HuH-7 (cell line): ENCODE results near the gene WSB2.

Experiments used
- DNase-seq: peaks from one replicate; pipeline ENCODE4 v3.0.0; 2011; ENCODE audit warnings: low spot score

WSB2 gene

GRCh38 chr12:117994551-117995438 is 66.2 kb downstream of the WSB2 start:
- DNase-seq, result no peak

GRCh38 chr12:117986705-117987469 is 74.1 kb downstream of the WSB2 start:
- no peak for DNase-seq

- DNase-seq, result no peak
These were observed 75.8 kb downstream of the WSB2 start for GRCh38 chr12:117985182-117985581.
